Measurements from ENCODE around the gene TMEM271. TPM values are rescaled to one million over a fixed set of nuclear protein-coding genes. Genes with fewer than 3 reads are reported as not detected.
"Not testable (repeated sequence)": the region's sequence is repeated elsewhere in the genome, so short reads cannot be mapped to it uniquely, and the experiment has no call there.

Gene TMEM271
- total RNA-seq, 4 donors from 2014 or later: not detected

DNA sequence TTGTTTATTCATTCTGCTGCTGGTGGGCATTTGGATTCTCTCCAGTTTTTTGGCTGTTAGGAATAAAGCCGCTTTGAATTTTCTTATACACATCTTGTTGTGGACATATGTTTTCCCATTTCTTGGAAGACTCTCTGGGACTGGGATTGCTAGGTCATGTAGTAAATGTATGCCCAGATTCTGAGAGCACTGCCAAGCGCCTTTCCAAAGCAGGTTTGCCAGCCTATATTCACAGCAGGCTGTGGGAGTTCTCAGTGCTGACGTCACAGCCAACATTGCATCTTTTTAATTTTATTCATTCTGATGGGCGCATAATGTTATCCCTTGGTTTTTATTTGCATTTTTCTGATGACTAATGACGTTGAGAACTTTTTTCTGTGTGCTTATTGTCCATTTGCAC is 24.1 kb downstream of the TMEM271 start:
- Histone ChIP-seq H3K4me1 (no peaks in the 10 kb centered on the region), H3K27ac (no peak overlapping the region), H3K27me3 (no peaks in the 10 kb centered on the region), H3K9me3 (no peaks in the 10 kb centered on the region), H3K4me3 (no peak overlapping the region), H3K36me3 (no peaks in the 10 kb centered on the region)
- TF ChIP-seq, protein P1, sequence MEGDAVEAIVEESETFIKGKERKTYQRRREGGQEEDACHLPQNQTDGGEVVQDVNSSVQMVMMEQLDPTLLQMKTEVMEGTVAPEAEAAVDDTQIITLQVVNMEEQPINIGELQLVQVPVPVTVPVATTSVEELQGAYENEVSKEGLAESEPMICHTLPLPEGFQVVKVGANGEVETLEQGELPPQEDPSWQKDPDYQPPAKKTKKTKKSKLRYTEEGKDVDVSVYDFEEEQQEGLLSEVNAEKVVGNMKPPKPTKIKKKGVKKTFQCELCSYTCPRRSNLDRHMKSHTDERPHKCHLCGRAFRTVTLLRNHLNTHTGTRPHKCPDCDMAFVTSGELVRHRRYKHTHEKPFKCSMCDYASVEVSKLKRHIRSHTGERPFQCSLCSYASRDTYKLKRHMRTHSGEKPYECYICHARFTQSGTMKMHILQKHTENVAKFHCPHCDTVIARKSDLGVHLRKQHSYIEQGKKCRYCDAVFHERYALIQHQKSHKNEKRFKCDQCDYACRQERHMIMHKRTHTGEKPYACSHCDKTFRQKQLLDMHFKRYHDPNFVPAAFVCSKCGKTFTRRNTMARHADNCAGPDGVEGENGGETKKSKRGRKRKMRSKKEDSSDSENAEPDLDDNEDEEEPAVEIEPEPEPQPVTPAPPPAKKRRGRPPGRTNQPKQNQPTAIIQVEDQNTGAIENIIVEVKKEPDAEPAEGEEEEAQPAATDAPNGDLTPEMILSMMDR (IDR thresholded peaks at IDR 0.05 in 4 of 5, conservative IDR thresholded peaks at IDR 0.05 in 1 of 5): no peak
- no peak for TF ChIP-seq POLR2A (IDR thresholded peaks at IDR 0.05)
- ATAC-seq (no peak), DNase-seq (no peak)
- intact Hi-C loops (cut with DNase I; ENCODE audit: low total_unique reads): no loop called here
- in situ Hi-C loops (cut with MboI; ENCODE audit: low sequenced_read_pairs in 4 of 4): no loop called here

DNA sequence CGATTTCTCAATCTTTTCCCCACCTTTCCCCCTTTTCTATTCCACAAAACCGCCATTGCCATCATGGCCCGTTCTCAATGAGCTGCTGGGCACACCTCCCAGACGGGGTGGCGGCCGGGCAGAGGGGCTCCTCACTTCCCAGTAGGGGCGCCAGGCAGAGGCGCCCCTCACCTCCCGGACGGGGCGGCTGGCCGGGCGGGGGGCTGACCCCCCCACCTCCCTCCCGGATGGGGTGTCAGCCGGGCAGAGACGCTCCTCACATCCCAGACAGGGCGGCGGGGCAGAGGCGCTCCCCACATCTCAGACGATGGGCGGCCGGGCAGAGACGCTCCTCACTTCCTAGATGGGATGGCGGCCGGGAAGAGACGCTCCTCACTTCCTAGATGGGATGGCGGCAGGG is 25.8 kb downstream of the TMEM271 start:
- H3K9me3 ChIP-seq; H3K4me1 ChIP-seq; H3K36me3 ChIP-seq; ATAC-seq; H3K27me3 ChIP-seq; DNase-seq; intact Hi-C loops (cut with DNase I; ENCODE audit: low total_unique reads); H3K27ac ChIP-seq; in situ Hi-C loops (cut with MboI; ENCODE audit: low sequenced_read_pairs in 4 of 4); H3K4me3 ChIP-seq: not testable (repeated sequence)

DNA sequence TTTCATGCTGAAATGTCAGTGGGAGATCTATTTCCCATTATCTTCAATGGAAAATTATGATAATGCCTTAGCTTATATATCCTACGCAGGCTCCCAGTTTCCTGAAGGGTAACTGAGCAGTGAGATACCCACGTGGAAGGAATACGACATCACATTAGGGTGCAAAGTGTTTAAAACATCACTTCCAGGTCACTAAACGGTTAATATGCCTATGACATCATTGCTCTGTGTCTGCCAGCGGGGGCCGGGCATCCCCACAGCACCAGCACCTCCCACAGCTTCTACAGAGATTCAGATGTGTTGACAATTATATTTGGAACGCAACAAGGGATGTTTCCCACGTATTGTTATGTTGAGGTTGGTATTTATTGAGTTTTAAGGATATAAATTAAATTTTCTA is 27.1 kb downstream of the TMEM271 start:
- Histone ChIP-seq H3K4me3 (no peak overlapping the region), H3K36me3 (no peaks in the 10 kb centered on the region), H3K4me1 (no peaks in the 10 kb centered on the region), H3K27ac (no peak overlapping the region), H3K27me3 (no peaks in the 10 kb centered on the region), H3K9me3 (no peaks in the 10 kb centered on the region)
- in situ Hi-C loops (cut with MboI; ENCODE audit: low sequenced_read_pairs in 4 of 4) (no loop called here), intact Hi-C loops (cut with DNase I; ENCODE audit: low total_unique reads) (no loop called here)
- TF ChIP-seq, protein P1 (IDR thresholded peaks at IDR 0.05 in 4 of 5, conservative IDR thresholded peaks at IDR 0.05 in 1 of 5): no peak
- TF ChIP-seq POLR2A (IDR thresholded peaks at IDR 0.05): no peak
- ATAC-seq: no peak
- DNase-seq: no peak

DNA sequence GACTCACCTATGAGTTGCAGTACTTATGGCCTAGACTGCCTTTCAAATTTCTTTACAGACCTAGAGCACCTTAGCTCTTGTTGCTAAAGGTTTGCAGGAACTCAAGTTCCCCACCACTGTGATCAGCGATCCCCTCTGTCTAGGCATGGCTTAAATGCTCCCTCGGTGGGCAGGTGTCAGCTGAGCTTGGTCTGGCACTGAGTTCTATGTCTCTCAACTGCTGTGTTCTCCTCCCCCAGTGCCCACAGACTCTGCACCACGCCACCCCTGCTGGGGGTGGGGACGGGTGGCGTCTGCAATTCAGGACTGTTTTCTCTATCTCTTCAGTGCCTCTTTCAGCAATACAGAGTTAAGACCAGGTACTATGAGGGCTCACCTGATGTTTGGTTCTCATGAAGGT is 30.5 kb downstream of the TMEM271 start:
- DNase-seq (no peak), ATAC-seq (no peak)
- H3K4me1 ChIP-seq: no peaks in the 10 kb centered on the region

DNA sequence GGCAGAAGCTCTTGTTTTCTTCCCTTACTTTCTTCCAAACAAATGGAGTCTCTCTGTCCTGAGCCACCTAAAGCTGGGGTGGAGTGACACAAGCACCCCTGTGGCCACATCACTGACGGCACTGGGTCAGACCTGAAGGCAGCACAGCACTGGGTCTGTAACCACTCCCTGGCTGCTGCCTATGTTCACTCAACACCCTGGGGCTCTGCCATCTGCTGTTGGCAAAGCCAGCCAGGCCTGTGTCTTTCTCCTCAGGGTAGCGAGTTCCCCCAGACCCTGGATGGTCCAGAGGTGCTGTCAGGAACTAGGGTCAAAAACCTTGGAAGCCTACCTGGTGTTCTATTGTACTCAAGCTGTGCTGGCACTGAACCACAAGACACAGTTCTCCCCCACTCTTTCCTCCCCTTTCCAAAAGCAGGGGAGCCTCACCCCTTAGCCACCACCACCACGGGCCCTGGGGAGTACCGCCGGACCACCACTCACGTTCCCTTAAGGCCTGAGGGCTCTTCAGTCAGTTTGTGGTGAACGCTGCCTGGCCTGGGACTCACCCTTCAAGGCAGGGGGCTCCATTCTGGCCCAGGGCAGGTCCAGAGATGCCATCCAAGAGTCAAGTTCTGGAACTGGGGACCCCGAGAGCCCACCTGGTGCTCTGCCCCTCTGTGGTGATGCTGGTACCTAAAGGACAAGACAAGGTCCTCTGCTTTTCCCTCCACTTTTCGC is 31.5 kb downstream of the TMEM271 start:
- no peak overlapping the region for H3K27ac ChIP-seq
- H3K9me3 ChIP-seq: no peaks in the 10 kb centered on the region
- in situ Hi-C loops (cut with MboI; ENCODE audit: low sequenced_read_pairs in 4 of 4): no loop called here
- no peaks in the 10 kb centered on the region for H3K27me3 ChIP-seq
- ATAC-seq (no peak), DNase-seq (no peak)
- intact Hi-C loops (cut with DNase I; ENCODE audit: low total_unique reads): no loop called here
- H3K4me1 ChIP-seq: no peaks in the 10 kb centered on the region
- TF ChIP-seq, protein P1 (IDR thresholded peaks at IDR 0.05 in 4 of 5, conservative IDR thresholded peaks at IDR 0.05 in 1 of 5): no peak
- no peak for TF ChIP-seq POLR2A (IDR thresholded peaks at IDR 0.05)
- no peaks in the 10 kb centered on the region for H3K36me3 ChIP-seq
- H3K4me3 ChIP-seq: no peak overlapping the region

More for the DNA sequence above, 30.5 kb downstream of the TMEM271 start:
- in situ Hi-C loops (cut with MboI; ENCODE audit: low sequenced_read_pairs in 4 of 4) (no loop called here), intact Hi-C loops (cut with DNase I; ENCODE audit: low total_unique reads) (no loop called here)
- Histone ChIP-seq H3K36me3 (no peaks in the 10 kb centered on the region), H3K4me3 (no peak overlapping the region), H3K27ac (no peak overlapping the region), H3K27me3 (no peaks in the 10 kb centered on the region), H3K9me3 (no peaks in the 10 kb centered on the region)
- TF ChIP-seq, protein P1 (IDR thresholded peaks at IDR 0.05 in 4 of 5, conservative IDR thresholded peaks at IDR 0.05 in 1 of 5): no peak
- no peak for TF ChIP-seq POLR2A (IDR thresholded peaks at IDR 0.05)

All from gastrocnemius medialis (tissue), 4 donors.